Stimulated activated CD8-positive, alpha-beta memory T cell treated with anti-CD3 and anti-CD28 coated beads, Interleukin-7, amount 100 ng/mL, for 1 hour (primary cell): ENCODE measurements around the gene RAD51B.

ENCODE experiments used
- DNase-seq, 2 donors: peaks; one replicate each; pipeline ENCODE4 v3.0.0-alpha.2; 2020; ENCODE audit warnings: low read depth in 2 of 2

RAD51B gene

GRCh38 chr14:68669603-68670358 lies 850.2 kb downstream of the RAD51B start:
- DNase-seq = no peak

- no peak for DNase-seq
These were observed 850.8 kb downstream of the RAD51B start for GRCh38 chr14:68670359-68670715.

- DNase-seq = no peak
These were observed 852.3 kb downstream of the RAD51B start for GRCh38 chr14:68671909-68672308.

GRCh38 chr14:68672609-68673285 lies 853.2 kb downstream of the RAD51B start:
- DNase-seq = no peak

DNA sequence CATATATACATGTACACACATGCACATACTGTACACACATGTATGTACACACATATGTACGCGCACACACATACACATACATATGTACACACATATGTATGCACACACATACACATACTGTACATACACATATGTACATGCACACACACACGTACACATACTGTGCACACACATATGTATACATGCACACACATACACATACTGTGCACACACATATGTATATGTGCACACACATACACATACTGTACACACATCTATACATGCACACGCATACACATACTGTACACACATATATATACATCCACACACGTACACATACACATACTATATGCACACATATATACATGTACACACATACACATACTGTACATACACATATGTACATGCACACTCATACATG lies 853.9 kb downstream of the RAD51B start:
- no peak for DNase-seq

- no peak for DNase-seq
These were observed 855.1 kb downstream of the RAD51B start for GRCh38 chr14:68674538-68675232.

DNA sequence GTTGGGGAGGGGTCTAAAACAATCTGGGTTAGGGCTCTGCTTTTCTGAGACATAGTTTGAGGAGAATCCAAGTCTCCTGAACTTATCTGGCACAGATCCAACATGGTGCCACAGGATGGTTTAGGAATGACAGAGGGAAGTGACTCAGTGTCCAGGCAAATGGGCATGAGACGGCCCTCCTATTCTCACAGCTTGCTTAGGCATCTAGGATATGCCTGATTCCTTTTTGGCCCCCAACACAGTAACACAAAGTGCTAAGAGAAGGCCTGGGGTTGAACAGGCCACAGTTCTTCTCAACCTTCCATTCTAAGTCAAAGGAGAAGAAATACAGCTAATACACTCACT lies 855.6 kb downstream of the RAD51B start:
- no peak for DNase-seq

DNA sequence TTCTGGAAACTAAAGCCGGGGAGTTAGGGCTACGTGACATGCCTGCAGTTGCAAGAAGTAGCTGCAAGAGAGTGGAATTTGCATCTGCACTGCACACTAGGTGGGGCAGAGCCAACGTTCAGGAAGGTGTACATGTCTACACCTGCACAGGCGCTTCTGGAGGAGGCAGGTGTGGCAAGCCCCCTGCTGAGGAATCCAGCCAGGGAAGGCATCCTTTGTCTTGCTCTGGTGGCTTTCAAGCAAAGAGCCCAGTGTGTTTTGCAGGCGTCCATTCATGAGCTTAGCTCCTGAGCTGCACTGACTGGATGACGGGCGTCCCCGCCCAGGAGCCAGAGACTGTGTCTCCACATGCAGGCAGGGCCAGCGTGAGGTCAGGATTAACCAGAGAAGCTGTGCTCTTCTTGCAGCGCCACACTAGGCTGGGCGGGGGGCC lies 856.9 kb downstream of the RAD51B start:
- no peak for DNase-seq

- no peak for DNase-seq
These were observed 857.9 kb downstream of the RAD51B start for GRCh38 chr14:68677476-68677875.

DNA sequence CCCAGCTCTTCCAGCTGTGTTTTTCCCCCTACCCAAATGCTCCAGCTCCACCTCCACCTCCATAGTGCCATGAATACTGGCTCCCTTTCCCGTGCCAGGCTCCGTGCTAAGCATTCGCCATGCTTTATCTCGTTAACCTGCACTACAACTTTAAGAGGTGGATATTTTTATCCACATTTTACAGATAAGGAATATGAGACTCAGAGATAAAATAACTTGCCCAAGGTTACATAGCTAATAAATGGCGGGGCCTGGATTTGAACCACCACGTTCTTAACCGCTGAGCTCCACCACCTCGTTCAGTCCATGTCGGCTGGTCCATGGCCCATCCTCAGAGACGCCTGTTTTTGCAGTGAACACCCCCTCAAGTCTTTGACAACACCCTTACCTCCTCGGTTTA lies 858.3 kb downstream of the RAD51B start:
- DNase-seq = no peak

DNA sequence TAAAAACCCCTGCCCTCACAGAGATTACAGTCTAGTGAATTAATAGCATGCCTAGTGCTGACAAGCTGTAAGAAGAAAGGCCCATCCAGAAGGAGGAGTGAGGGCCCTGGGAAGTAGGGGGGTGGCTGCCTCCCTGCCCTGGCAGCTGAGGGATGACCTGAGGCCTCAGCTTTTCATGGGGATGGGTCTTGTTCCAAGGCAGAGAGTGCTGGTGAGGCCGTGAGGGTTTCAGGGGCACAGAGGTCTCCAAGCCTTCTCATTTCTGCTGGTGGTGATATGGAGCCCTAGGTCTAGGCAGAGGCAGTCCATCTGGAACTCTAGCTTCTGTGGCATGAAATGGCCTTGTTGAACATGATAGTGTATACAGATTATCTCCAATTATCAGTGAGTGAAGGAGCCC lies 858.9 kb downstream of the RAD51B start:
- no peak for DNase-seq

GRCh38 chr14:68679301-68679700 lies 859.7 kb downstream of the RAD51B start:
- DNase-seq = no peak

GRCh38 chr14:68679746-68680467 lies 860.3 kb downstream of the RAD51B start:
- no peak for DNase-seq

DNA sequence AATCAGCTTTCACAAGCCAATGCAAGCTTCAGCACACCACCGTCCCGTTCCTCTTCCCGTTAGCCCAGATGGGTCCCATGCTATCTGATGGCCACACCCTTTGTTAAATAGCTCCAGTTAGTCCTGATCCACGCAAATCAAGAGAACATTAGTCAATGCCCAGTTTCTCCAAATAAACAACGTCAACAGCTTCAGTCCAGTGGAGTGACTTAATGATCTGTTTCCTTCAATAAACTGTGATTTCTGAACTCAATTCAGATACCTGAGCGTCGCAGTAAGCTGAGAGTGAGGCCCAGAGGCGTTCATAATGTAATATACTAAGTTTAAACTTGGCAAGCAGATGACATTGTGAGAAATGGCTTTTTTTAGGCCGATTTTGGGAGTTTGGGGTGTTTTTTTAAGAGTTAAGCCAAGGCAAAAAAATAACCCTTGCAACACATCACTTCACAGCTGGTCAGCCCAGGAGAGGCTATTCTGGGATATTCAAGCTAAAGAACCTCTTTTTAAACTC lies 861.0 kb downstream of the RAD51B start:
- DNase-seq = no peak

DNA sequence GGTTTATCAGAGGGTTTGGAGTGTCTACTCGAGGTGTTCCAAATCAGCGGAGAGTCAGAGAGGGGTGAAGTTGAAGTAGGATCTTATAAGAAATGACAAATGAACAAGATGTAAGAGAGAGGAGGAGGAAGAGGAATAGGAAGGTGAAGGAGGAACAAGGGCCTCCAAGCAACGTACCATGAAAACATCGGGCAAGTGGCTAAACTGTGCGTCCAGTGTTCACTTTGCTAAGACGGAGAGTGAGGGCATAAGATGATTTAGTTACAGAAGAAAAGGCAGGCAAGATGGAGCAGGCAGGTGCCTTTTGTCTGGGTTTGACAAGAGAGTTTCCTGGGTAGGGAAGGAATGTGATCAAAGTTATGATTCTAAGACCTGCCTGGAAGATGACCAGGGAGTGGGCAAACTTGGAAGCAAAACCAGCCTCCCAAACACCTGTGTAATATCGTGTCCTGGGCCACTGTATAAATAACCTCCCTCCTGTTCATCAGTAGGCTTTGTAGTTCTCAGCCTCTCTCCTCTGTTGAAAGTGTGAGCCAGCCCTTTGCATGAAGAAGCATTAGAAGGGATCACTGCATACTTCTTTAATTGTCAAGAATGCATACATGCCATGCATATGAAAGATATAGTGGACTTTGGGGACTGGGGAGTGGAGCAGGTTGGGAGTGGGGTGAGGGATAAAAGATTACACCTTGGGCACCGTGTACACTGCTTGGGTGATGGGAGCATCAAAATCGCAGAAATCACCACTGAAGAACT lies 861.9 kb downstream of the RAD51B start:
- no peak for DNase-seq

DNA sequence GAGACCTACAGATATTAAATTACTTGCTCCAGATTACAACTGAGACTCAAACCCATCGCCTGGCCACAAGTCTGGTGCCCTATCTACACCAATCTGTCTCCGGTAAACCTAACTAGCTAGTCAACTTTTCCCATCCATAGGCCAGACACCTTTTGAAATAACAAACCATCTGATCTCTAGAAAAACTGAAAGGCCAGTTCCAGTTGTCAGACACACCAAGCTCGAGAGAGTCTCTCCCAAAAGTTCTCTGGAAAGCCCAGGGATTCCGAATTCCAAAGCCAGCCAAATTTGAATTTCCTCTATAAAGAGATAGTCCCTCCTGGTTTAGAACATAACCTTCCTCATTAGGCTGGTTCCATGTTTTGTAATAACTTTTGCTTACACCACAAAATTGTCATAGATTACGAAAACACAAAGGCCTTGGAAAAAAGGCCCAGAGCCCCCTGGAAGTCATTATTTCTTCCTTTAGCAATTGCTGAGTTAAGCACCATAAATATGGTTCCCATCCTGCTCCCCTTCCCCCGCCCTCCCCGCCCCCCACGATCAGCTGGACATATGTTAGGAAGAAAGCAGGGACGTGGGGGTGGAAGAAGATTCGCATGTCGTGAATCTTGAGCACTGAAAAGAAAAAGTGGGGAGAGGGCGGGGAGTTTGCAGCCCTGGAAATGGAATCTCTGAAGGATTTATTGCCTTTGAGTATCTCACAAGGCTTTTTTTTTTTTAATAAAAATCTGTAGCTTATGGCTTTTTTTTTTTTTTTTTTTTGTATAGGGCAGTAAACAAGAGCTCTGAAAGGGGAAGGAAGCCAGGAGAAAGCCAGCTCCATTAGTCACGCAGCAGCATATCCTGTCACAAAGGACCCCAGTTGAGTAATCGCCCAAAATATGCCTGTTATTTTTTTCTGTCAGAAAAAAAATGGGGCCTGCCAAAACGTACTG lies 862.9 kb downstream of the RAD51B start:
- DNase-seq = no peak

DNA sequence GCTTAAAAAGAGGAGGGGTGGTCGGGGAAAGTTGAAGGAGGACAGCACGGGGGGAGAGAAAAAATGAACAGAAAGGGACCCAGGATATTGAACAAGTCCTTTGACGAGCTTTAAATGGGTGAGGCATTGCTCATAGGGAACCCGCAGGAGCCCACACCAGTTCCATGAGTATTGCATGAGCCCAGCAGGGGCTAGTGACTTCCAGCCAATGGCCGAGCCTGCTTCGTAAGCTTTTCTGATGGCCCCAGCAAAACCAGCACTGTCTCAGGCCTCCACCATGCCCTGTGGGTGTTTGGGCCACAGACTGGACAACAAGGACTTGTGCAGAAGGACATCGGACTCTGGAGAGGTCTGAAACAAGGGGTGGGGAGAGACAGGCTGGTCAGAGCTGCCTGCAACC lies 863.7 kb downstream of the RAD51B start:
- DNase-seq = no peak

DNA sequence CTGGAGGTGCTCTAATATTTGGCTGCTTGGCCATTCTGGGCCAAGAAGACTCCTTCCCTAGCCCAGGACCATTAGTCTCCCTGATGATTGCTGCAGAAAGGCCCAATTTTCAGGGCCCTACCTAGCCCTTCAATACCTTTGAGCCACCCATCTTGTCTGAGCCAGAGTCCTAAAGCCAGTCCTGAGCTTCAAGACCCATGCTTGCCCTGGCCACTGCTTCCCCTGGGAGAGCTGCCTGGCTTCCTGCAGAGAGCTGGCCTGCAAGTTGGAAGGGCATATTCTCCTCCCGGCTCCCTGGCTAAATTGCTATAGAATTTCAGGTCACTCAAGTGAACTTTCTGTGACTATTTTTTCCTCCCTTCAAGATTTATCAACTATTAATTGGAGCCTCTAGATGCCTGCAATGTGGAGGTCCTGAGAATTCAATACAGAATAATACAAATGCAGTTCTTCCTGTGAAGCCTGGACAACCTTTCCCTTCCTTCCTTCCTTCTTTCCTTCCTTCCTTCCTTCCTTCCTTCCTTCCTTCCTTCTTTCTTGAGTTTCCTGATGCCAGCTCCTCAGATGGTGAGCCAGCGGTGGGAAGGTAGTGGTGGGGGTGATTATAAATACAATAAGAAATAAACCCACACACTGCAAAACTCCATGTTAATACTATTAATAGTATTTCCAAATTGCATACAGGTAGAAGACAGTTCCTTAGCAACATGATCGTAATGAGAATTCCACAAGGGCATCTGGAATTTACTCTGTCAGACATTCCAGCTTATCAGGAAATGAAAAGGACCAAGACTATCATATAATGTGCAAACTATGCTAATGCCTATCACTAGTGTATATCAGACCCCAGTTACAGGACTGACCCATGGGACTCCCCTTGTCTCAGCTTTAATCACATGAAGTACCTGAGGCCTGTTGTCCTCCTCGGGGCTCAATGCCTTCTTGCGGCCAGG lies 865.2 kb downstream of the RAD51B start:
- no peak for DNase-seq
